K562 (cell line): ENCODE data around the gene COL13A1. TPM values are rescaled to one million over a fixed set of nuclear protein-coding genes. Genes with fewer than 3 reads are reported as not detected.

ENCODE experiments used
- DNMT1 ChIP-seq: fragments of 450-650 bp; IDR thresholded peaks from 2 replicates; pipeline ENCODE4 v1.6.1; 2016; ENCODE audit warnings: antibody characterized with exemption, mild to moderate bottlenecking
- GTF2E2 ChIP-seq: fragments of 200-800 bp; sonication (Bioruptor generic); IDR thresholded peaks from 2 replicates; pipeline ENCODE4 v1.6.1; 2016; ENCODE audit warnings: missing genetic modification characterization, missing compliant biosample characterization
- JUN ChIP-seq, 2 experiments: sonication (generic) in 1 of 2; formaldehyde crosslinking in 1 of 2; IDR thresholded peaks; 2 replicates each; pipeline versions ENCODE4 v1.6.1 to v1.8.0; 2012 to 2022; ENCODE audit warnings: borderline replicate concordance in 2 of 2, mild to moderate bottlenecking in 2 of 2, improper control_type of control experiment in 1 of 2, low read depth in 1 of 2, low read length in 1 of 2, missing genetic modification reagents in 1 of 2
- POLR2AphosphoS2 ChIP-seq: IDR thresholded peaks from 2 replicates; pipeline ENCODE4 v1.6.1; 2012; ENCODE audit warnings: low read length, improper control_type of control experiment
- ZNF280A ChIP-seq: fragments of 450-650 bp; IDR thresholded peaks from 2 replicates; pipeline ENCODE4 v1.6.1; 2018; ENCODE audit warnings: mild to moderate bottlenecking, low read depth; ENCODE audit not compliant: partially characterized antibody
- ZNF75A ChIP-seq: fragments of 450-650 bp; formaldehyde crosslinking; IDR thresholded peaks from 2 replicates; pipeline ENCODE4 v1.4.0; 2020; ENCODE audit warnings: mild to moderate bottlenecking
- polyA plus RNA-seq, 8 experiments: library from polyadenylated mRNA; depleted of rRNA in 4 of 8; stranded (reverse) in 5 of 8; unstranded in 3 of 8; fragments of >200 nt; fragmentation: Nextera tagmentation in 2 of 8; fragmentation: Illumina TruSeq in 1 of 8; extraction: Ambion mirVana in 2 of 8; extraction: Trizol in 1 of 8; gene quantifications; 2 replicates each; pipeline versions ENCODE4 v1.2.1 to v1.2.3, GENCODE V29; 2011 to 2014; ENCODE audit warnings: inconsistent platforms in 1 of 8, missing spikeins in 1 of 8
- total RNA-seq, 7 experiments: library from RNA; depleted of rRNA in 6 of 7; stranded (reverse); fragments of >200 nt in 6 of 7; fragmentation: Illumina TruSeq in 2 of 7; extraction: Trizol in 2 of 7; gene quantifications; 2 replicates each; pipeline versions ENCODE4 v1.2.1 to v1.2.3, GENCODE V29; 2011 to 2021; ENCODE audit warnings: low replicate concordance in 1 of 7
- TF ChIP-seq, protein P1 (sequence below): conservative IDR thresholded peaks from 2 replicates; pipeline ENCODE4 v1.6.1; 2011; ENCODE audit warnings: low read depth, mild to moderate bottlenecking, low read length; ENCODE audit not compliant: control insufficient read depth
- TF ChIP-seq, protein P2 (sequence below): fragments of 250-450 bp; sonication (Bioruptor Pico); IDR thresholded peaks from 2 replicates; pipeline ENCODE4 v1.5.0; 2020; ENCODE audit warnings: mild to moderate bottlenecking
- TF ChIP-seq, protein P3 (sequence below): fragments of 200-600 bp; sonication (generic); IDR thresholded peaks from one replicate; pipeline ENCODE4 v1.6.1; 2012; ENCODE audit warnings: mild to moderate bottlenecking, low read depth, low read length, inconsistent platforms

The COL13A1 gene
- total and polyA plus RNA-seq, 9 of the 15 experiments (the other 6 are each of a cell fraction or from before 2014, with no cell fraction given) = not detected

DNA sequence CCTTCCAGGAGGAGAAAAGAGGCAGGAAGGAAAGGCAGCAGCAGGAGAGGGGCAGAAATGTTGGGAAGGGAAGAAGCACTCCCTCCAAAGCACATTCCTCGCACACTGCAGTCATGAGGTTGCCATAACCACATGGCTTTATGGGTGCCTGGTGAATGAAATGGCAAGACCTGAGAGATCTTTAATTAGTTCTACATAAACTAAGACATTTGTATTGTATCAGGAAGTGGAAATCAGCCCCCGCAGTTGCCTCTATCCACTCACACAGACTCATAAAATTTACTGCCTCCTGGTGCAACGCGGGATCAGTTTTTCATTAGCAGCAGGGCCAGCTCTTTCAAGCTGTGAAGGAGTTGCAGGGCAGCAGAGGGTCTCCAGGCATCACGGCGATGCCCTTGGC is 106.4 kb downstream of the COL13A1 start (continued):
- TF ChIP-seq JUN (IDR thresholded peaks at IDR 0.05; ENCODE audit: borderline replicate concordance, low read depth, low read length) (no peak), JUN (CRISPR knock-in tag; IDR thresholded peaks at IDR 0.05; ENCODE audit: borderline replicate concordance) (no peak), ZNF280A (no peak), DNMT1 (no peak), ZNF75A (no peak), GTF2E2 (tag) (no peak), POLR2AphosphoS2 (no peak)
- TF ChIP-seq, protein P1, sequence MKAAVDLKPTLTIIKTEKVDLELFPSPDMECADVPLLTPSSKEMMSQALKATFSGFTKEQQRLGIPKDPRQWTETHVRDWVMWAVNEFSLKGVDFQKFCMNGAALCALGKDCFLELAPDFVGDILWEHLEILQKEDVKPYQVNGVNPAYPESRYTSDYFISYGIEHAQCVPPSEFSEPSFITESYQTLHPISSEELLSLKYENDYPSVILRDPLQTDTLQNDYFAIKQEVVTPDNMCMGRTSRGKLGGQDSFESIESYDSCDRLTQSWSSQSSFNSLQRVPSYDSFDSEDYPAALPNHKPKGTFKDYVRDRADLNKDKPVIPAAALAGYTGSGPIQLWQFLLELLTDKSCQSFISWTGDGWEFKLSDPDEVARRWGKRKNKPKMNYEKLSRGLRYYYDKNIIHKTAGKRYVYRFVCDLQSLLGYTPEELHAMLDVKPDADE = no peak
- TF ChIP-seq, protein P2, sequence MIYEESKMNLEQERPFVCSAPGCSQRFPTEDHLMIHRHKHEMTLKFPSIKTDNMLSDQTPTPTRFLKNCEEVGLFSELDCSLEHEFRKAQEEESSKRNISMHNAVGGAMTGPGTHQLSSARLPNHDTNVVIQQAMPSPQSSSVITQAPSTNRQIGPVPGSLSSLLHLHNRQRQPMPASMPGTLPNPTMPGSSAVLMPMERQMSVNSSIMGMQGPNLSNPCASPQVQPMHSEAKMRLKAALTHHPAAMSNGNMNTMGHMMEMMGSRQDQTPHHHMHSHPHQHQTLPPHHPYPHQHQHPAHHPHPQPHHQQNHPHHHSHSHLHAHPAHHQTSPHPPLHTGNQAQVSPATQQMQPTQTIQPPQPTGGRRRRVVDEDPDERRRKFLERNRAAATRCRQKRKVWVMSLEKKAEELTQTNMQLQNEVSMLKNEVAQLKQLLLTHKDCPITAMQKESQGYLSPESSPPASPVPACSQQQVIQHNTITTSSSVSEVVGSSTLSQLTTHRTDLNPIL (CRISPR knock-in tag) = no peak
- TF ChIP-seq, protein P3, sequence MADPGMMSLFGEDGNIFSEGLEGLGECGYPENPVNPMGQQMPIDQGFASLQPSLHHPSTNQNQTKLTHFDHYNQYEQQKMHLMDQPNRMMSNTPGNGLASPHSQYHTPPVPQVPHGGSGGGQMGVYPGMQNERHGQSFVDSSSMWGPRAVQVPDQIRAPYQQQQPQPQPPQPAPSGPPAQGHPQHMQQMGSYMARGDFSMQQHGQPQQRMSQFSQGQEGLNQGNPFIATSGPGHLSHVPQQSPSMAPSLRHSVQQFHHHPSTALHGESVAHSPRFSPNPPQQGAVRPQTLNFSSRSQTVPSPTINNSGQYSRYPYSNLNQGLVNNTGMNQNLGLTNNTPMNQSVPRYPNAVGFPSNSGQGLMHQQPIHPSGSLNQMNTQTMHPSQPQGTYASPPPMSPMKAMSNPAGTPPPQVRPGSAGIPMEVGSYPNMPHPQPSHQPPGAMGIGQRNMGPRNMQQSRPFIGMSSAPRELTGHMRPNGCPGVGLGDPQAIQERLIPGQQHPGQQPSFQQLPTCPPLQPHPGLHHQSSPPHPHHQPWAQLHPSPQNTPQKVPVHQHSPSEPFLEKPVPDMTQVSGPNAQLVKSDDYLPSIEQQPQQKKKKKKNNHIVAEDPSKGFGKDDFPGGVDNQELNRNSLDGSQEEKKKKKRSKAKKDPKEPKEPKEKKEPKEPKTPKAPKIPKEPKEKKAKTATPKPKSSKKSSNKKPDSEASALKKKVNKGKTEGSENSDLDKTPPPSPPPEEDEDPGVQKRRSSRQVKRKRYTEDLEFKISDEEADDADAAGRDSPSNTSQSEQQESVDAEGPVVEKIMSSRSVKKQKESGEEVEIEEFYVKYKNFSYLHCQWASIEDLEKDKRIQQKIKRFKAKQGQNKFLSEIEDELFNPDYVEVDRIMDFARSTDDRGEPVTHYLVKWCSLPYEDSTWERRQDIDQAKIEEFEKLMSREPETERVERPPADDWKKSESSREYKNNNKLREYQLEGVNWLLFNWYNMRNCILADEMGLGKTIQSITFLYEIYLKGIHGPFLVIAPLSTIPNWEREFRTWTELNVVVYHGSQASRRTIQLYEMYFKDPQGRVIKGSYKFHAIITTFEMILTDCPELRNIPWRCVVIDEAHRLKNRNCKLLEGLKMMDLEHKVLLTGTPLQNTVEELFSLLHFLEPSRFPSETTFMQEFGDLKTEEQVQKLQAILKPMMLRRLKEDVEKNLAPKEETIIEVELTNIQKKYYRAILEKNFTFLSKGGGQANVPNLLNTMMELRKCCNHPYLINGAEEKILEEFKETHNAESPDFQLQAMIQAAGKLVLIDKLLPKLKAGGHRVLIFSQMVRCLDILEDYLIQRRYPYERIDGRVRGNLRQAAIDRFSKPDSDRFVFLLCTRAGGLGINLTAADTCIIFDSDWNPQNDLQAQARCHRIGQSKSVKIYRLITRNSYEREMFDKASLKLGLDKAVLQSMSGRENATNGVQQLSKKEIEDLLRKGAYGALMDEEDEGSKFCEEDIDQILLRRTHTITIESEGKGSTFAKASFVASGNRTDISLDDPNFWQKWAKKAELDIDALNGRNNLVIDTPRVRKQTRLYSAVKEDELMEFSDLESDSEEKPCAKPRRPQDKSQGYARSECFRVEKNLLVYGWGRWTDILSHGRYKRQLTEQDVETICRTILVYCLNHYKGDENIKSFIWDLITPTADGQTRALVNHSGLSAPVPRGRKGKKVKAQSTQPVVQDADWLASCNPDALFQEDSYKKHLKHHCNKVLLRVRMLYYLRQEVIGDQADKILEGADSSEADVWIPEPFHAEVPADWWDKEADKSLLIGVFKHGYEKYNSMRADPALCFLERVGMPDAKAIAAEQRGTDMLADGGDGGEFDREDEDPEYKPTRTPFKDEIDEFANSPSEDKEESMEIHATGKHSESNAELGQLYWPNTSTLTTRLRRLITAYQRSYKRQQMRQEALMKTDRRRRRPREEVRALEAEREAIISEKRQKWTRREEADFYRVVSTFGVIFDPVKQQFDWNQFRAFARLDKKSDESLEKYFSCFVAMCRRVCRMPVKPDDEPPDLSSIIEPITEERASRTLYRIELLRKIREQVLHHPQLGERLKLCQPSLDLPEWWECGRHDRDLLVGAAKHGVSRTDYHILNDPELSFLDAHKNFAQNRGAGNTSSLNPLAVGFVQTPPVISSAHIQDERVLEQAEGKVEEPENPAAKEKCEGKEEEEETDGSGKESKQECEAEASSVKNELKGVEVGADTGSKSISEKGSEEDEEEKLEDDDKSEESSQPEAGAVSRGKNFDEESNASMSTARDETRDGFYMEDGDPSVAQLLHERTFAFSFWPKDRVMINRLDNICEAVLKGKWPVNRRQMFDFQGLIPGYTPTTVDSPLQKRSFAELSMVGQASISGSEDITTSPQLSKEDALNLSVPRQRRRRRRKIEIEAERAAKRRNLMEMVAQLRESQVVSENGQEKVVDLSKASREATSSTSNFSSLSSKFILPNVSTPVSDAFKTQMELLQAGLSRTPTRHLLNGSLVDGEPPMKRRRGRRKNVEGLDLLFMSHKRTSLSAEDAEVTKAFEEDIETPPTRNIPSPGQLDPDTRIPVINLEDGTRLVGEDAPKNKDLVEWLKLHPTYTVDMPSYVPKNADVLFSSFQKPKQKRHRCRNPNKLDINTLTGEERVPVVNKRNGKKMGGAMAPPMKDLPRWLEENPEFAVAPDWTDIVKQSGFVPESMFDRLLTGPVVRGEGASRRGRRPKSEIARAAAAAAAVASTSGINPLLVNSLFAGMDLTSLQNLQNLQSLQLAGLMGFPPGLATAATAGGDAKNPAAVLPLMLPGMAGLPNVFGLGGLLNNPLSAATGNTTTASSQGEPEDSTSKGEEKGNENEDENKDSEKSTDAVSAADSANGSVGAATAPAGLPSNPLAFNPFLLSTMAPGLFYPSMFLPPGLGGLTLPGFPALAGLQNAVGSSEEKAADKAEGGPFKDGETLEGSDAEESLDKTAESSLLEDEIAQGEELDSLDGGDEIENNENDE = no peak
